Activated T-helper 9 cell treated with anti-CD3 and anti-CD28 coated beads, Interleukin-2, amount 50 U/mL, for 16 hours (primary cell): ENCODE results near the gene PLXNA4.
"Not testable (repeated sequence)": the region's sequence is repeated elsewhere in the genome, so short reads cannot be mapped to it uniquely, and the experiment has no call there.

Source experiments
- DNase-seq: peaks from one replicate; pipeline ENCODE4 v3.0.0-alpha.2; 2020; ENCODE audit warnings: low read depth

PLXNA4 gene

GRCh38 chr7:132200141-132200540 lies 376.1 kb downstream of the PLXNA4 start:
- no peak for DNase-seq

DNA sequence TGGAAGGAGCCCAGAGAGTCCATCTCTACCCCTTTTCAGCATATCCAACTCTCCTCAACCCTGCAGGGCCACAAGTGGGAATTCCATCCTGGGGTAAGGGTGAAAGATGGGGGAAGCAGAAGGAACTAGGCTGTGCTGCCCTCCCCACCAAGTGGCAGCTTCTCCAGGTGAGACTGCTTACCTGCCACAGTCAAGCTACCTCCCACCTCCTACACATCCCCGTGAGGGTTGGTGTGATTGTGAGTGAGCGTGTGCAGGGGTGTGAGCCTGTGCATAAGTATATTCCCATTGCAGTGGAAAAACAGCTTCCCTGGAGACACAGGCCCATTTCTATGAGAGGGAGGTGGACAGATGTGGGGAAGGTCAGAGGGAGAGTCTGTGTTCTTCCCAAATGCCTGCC lies 376.6 kb downstream of the PLXNA4 start:
- no peak for DNase-seq

DNA sequence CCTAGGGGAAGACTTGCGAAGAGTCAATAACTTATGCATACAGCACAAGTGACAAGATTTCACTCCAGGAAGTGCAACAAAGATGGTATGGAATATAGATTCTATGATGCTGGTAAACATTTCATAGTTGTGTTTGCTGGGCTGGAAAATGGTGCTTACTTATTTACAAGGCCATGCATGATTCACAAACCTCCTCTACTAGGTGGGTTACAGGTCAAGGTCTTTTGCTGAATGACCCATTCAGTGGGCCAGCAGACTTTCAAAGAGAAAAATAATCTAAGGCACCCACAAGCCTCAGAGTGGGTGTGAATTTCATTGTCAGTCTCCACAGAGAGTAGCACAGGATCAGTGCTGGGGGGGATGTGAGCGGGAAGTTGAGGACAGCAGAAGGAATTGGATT lies 378.5 kb downstream of the PLXNA4 start:
- DNase-seq: no peak

DNA sequence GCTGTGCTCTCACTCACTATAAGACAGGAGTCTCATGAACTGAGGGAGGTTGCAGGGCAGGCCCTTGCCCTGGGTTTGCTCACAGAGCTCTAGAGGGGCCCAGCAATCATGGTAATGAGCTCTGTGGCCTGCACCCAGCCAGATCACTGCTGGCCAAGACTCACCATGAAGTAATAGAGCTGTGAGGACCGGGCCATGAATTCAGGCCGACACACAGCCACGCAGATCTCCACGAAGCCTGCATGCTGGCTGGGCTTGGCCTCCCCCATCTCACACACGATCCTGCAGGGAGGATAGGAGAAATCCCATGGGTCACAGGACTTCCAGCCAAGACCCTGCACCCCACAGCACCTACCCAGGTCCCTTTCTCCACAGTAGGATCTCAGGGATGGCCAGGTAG lies 382.4 kb downstream of the PLXNA4 start:
- no peak for DNase-seq

GRCh38 chr7:132192809-132193208 lies 383.5 kb downstream of the PLXNA4 start:
- DNase-seq: no peak

- no peak for DNase-seq
Observed at GRCh38 chr7:132191418-132191817, 384.9 kb downstream of the PLXNA4 start.

GRCh38 chr7:132190683-132191082 lies 385.6 kb downstream of the PLXNA4 start:
- no peak for DNase-seq

DNA sequence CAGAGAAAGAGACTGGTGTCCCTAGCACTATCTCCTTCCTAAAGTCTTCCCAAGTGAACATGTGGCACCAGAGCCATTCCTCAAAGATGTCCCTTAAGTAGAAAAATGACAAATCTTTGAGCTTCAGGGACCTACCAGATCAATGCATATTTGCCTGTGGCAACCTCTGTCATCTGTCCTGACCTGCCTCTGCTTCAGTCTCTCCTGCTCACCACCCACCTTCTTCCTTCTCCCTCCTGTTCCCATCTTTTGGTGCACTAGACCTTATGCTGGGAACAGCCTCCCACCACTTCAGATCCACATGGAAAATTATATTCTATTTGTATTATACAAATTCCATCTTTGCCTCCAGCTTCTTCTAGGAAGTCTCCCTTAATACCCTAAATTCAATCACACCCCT lies 386.4 kb downstream of the PLXNA4 start:
- no peak for DNase-seq

GRCh38 chr7:132187869-132188789 lies 388.1 kb downstream of the PLXNA4 start:
- DNase-seq: no peak

GRCh38 chr7:132187391-132187790 lies 388.9 kb downstream of the PLXNA4 start:
- DNase-seq: no peak

- DNase-seq: no peak
Observed at GRCh38 chr7:132185150-132185549, 391.1 kb downstream of the PLXNA4 start.

DNA sequence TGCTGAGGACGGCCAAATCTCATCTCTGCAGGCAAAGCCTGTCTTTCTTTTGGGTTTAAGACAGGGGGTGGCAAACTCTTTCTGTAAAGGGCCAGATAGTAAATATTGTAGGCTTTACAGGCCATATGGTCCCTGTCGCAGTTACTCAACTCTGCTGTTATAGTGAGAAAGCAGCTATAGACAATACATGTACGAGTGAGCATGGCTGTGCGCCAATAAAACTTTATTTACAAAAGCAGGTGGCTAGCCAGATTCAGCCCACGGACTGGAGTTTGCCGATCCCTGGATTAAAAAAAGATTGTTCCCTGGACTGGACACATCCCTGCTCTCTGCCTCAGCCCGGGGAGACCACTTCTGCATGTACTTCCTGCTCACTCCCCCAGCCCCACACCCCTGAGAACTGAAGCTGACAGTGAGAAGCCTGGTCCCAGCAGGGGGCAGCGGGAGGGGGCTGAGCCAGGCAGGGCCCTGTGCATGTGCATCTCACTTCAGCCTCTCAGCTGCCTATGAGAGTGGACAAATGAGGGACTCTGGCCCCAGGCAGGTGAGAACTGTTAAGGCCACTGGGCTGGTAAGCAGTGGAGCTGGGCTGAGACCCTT lies 392.4 kb downstream of the PLXNA4 start:
- DNase-seq: no peak

DNA sequence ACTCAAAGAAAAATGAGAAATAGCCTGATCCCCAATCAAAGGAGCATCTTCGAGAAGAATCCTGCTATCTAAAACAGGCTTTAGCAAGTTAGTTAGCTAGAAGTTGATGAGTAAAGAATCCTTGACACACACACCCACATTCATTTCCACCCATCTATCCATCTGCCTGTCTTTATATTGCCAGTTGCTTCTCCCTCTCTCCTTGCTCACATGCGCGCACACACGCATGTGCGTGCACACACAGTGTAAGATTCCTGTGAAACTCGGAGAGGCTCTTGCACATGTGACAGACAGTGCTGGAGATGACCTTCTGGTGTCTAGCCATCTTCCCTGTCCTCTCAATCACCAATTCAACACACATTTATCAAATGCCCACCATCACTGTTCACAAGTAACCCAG lies 393.3 kb downstream of the PLXNA4 start:
- DNase-seq: no peak

GRCh38 chr7:132181946-132182685 lies 394.2 kb downstream of the PLXNA4 start:
- no peak for DNase-seq

GRCh38 chr7:132181371-132181770 lies 394.9 kb downstream of the PLXNA4 start:
- DNase-seq: no peak

GRCh38 chr7:132180481-132180880 lies 395.8 kb downstream of the PLXNA4 start:
- DNase-seq: no peak

- DNase-seq: no peak
Observed at GRCh38 chr7:132179681-132180080, 396.6 kb downstream of the PLXNA4 start.

DNA sequence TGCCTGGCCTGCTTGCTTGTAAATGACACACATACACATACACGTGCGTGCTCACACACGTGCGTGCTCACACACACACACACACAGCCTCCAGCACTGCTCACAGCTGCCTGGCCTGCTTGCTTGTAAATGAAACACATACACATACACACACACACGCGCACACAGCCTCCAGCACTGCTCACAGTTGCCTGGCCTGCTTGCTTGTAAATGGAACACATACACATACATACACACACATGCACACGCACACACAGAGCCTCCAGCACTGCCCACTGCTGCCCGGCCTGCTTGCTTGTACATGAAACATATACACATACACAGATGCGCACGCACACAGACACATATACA lies 397.2 kb downstream of the PLXNA4 start:
- no peak for DNase-seq

DNA sequence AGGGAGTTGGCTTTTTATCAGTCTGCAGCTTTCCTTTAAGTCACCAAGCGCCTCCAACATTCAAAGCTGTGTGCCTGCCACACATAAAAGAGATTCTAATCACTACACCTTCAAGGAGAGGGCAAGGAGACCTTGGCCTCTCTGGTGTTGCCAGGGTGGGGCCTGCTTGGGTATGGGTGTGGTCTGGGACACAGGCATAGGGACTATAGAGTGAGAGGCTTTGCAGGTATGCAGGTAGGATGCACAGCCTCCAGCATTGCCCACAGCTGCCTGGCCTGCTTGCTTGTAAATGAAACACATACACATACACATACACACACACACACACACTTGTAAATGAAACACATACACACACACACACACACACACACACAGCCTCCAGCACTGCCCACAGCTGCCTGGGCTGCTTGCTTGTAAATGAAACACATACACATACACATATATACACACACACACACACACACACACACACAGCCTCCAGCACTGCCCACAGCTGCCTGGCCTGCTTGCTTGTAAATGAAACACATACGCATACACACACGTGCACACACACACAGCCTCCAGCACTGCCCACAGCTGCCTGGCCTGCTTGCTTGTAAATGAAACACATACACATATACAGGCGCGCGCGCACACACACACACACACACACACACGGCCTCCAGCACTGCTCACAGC lies 397.7 kb downstream of the PLXNA4 start:
- not testable (repeated sequence) for DNase-seq

GRCh38 chr7:132177708-132178401 lies 398.4 kb downstream of the PLXNA4 start:
- DNase-seq: no peak

- no peak for DNase-seq
Observed at GRCh38 chr7:132176719-132177118, 399.6 kb downstream of the PLXNA4 start.

DNA sequence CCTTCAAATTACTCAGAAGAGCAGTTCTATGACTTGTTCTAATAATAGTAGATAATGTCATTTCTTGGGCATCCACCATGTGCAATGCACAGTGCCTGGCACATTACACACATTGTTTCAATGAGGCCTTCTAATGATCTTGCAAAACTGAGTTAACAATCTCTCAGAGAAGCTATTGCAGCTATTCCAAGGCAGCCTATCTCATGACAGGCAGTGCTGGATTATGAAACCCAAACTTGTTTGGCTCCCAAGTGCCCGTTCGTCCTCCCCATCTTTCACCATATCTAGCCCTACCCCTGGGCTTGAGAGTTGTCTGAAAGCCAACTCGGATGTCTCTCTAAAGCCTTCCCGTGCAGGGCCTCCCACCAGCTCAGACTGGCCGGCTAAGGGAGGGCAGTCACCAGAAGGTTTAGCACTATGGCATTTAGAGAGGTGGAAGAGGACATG lies 405.1 kb downstream of the PLXNA4 start:
- no peak for DNase-seq
